HG03095 (cell line): ENCODE data around the gene ATP7B.
A peak's percentile ranks its signal among the peaks of the same experiment; 100 is the strongest.
"Not testable (repeated sequence)": the region's sequence is repeated elsewhere in the genome, so short reads cannot be mapped to it uniquely, and the experiment has no call there.

Source experiments
- ATAC-seq: cut with Tn5 transposase; IDR thresholded peaks from one replicate; pipeline ENCODE4 v1.9.1; 2021; ENCODE audit warnings: moderate library complexity; ENCODE audit not compliant: unreplicated experiment

ATP7B gene

DNA sequence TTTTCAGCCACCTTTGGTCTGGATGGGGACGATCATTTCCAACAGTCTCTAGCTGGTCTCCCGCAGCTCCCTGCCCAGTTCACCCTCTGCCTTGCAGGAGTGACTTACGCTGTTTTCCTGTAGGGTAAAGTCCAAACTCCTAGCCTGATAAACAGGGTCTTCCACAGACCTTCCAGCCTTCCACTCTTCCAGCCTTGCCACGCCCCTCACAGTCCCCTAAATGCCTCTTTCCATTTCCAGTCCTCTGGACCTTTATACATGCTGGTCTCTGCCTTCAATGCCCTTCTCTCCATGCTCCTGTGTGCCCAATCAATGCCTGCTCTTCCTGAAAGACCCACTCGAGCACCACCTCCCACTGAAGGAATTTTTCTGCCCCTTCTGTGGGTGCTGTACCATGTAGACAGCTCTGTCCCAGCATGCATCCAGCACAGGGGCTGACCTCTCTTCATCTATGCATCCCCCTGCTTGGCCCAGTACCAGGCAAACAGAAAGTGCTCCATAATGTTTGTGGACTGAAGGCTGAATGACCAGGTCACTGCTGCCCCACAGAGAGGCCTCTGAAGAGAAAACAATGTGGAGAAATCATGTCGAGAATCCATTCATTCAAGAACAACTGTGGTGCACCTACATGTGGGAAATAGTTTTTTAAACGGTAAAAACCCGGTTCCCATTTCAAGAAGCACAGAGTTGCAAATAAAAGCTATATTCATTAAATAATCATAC lies 4.6 kb downstream of the ATP7B start:
- no peak for ATAC-seq

DNA sequence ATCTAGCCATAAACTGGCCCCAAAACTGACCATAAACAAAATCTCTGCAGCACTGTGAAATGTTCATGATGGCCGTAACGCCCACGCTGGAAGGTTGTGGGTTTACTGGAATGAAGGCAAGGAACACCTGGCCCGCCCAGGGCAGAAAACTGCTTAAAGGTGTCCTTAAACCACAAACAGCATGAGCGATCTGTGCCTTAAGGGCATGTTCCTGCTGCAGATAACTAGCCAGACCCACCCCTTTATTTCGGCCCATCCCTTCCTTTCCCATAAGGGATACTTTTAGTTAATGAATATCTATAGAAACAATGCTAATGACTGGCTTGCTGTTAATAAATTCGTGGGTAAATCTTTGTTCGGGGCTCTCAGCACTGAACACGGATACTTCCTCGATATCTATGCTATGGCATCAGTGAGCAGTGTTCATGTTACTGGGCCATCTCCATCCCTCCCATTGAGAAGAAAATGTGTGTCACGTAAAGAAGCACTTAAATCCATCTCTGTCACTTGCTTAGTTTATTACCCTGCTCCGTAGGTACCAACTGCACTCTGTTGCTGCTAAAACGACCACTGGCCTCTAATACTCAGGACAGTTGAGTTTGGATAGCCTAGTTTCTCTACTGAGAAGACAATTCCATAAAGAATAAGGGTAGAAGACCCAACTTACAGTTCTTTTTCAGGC lies 5.3 kb downstream of the ATP7B start:
- ATAC-seq, result no peak

DNA sequence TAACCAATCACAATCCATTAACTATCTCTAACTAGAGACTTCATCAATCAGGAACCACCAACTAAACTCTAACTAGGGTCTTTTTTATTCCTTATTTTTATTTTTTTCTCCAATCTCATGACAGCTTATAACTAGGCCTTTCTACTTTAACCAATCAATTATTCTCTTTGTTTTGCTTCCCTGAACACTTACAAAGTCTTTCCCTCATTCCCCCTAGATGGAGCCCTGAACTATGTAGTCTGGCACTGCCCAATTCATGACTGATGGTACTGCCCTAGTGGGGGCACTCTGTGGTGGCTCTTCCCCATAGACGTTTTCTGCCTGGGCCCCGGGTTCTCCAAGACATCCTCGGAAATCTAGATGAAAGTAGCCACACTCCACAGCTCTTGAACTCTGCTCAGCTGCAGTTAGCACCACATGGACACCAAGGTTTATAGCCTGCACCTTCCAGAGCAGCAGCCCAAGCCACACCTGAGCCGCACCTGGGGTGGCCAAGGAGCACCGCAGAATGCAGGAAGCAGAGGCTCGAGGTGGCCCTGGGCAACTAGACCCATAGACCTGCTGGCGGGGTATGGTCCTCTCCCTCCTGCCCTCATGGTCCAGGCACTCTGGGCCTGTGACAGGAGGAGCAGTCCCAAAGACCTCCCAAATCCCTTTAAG lies 6.6 kb downstream of the ATP7B start:
- no peak for ATAC-seq

DNA sequence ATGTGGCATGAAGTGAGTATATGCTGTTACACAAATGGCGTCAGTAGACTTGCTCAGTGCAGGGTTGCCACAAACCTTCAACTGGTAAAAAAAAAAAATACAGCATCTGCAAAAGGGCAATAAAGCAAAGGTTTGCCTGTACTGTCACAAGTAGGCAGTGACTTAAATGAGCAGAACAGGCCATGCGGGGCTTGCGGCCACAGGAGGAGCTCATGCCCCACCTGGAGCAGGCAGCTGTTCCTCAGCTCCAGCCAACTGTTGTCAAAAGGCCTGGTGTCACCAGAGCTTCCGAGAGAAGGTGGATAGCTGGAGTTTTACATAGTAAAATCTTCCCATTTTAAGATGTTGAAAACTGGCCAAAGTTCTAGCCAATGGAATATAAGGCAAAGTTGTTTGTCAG lies 7.7 kb downstream of the ATP7B start:
- no peak for ATAC-seq

DNA sequence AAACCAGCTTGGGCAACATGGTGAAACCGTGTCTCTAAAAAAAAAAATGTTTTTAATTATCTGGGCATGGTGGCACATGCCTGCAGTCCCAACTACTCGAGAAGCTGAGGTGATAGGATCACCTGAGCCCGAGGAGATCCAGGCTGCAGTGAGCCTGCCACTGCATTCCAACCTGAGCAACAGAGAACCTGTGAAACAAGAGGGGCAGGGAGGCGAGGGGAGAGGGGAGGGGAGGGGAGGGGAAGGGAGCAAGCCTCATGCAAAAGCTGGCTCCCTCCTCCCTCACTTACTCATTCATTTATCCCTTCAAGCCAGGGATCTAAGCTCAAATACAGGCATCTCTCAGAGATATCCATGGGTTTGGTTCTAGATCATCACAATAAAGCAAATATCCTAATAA lies 8.9 kb downstream of the ATP7B start:
- ATAC-seq, result no peak

DNA sequence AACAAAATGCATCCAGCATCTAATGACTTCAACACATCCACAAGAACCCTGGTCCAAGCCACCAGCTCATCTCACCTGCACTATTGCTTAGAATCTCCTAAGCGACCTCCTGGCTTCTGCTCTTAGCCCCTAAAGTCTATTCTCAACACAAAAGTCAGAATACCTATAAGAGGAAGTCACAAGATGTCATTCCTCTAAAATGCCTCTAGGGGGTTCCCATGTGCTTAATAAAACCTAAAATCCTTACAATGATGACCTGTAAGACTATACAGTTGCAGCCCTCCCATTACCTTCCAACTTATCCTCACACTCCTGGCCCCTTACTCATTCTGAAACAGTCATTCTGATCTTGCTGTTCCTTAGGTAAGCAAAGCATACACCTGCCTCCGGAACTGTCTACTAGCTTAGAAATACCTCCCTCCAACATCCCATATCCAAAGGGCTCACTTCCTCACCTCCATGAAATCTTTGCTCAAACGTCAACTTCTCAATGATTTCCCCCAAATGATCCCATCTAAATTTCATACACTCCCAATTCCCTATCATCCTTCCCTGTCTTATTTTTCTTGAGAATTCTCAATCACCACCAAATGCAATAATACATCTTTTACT lies 10.0 kb downstream of the ATP7B start:
- peak; percentile 89 for ATAC-seq

DNA sequence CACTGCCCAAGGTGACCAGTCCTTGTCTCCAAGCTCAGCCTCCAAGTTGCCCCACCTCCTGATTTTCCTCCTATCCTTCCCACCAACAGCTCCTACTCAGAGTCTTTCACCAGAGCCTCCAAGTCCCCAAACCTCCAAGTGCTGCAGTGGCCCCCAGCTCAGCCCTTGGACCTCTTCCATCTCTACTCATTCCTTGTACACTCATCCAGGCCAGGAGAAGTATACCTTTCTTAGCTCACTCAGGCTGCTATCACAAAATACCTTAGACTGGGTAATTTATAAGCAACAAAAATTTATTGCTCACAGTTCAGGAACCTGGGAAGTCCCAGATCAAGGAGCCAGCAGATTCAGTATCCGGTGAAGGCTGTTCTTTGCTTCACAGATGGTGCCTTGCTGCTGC lies 11.3 kb downstream of the ATP7B start:
- ATAC-seq, result no peak

DNA sequence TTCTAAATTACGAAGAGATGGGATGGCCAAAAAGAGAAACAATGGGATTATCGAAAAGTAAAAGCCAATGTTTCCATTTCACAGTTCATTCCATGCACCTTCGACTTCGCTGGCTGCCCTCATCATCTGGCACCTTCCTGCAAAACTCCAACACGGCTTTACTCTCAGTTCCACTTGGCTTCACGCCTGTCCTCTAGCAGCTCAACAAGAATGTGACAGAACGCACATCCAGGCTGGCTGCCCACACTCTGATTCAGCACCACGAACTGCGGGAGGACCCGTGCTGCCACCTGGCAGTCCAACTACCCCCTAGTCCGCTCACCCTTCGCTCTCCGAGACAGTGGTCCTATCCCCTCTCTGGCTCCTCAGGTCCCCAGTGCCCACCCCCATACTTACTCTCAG lies 11.7 kb downstream of the ATP7B start:
- no peak for ATAC-seq

DNA sequence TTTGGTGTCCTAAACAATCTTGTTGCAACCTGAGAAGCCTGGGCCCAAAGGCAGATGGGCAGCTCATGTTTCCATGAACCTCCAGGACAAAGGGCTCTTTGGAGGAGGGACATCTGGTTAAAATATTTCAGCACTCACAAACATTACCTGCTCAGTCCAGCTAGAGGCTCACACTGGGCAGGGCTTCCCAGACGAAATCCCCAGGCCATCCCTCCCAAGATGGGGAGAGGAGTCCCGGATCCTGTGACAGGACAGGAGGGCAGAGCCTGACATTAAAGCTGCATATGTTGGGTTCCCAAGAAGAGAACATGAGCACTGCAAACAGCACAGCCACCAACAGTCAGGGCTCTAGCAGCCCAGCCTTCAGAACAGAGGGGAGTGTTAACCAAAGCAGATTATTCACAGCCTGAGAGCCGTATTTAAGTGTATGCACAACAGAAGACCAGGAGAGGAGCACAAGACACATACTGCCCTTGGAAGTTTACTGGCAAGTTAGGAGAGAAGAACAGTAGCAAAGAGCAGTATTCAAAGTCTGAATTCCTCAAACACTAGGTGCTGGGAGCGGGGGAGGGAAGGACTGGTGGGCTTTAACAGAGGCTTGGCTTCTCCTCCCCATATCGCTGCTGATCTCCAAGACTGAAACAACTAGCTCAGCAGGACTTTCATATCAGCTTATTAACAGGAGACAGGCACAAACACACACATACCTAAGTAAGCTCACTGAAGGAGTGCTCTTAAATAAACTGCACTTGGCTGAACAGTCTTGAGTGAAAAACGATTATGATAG lies 12.3 kb downstream of the ATP7B start:
- ATAC-seq, result no peak

DNA sequence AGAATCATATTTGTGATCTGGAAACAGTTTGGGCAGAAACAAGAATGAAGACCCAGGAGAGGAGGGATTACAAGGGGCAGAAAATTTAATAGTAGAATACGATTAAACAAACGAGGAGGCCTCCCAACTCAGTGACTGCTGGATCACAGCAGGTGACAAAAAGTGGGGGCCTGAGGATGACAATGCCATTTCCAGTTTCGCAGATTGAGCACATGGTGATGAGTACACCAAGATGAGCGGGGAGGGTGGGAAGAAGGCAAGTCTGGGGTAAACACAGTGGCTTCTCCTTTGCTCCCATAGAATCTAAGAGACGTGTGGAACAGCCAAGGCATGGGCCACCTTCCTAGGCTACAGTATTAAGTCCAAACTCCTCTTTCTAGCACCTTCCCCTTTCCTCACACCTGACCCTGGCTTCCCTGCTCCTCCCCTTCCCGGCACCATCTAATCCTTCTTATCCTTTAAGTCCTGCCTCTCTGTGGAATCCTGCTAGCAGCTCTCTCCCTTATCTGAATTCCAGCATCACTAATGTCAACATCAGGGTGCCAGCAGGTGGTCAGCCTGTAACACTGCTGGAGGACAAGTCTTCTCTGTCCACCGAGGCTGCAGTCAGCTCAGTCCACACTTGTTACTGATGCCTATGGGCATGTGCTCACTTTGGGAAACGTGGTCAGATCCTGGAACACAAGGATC lies 13.5 kb downstream of the ATP7B start:
- no peak for ATAC-seq

DNA sequence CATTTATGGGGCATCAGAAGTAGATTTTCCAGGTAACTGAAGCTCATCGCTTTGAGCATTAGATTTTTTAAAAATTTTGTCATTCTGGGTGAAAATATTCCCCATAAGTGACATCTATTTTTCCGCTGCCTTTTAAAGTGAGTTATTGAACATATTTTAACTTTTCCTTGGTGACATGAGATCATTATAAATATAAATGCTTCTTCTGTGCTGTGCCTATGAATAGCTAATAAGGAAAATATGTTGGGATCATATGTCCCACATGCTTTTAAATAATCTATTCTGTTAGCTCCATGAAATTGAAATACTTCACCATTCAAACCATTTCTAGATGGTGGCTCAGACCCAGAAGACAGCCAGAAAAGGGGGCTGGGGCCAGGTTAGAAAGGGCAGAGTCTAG lies 14.1 kb downstream of the ATP7B start:
- no peak for ATAC-seq

DNA sequence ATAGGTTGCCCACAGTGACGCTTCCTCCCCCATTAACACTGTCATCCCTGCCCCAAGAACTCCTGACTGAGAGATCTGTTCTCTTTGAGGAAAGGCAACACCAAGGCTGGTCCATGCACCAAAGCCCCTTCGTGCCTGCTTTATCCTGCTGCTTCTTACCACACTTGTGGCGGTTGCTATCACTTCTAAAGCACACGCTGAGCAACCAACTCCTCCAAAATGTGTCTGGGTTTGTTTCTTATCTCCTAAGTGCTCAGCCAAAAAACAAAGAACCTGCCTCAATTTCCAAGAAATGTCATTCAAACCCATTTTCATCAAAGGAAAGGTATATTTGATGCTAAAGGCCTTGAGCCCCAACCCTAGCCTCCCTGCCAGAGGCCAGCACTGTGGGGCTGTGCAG lies 14.6 kb downstream of the ATP7B start:
- no peak for ATAC-seq

DNA sequence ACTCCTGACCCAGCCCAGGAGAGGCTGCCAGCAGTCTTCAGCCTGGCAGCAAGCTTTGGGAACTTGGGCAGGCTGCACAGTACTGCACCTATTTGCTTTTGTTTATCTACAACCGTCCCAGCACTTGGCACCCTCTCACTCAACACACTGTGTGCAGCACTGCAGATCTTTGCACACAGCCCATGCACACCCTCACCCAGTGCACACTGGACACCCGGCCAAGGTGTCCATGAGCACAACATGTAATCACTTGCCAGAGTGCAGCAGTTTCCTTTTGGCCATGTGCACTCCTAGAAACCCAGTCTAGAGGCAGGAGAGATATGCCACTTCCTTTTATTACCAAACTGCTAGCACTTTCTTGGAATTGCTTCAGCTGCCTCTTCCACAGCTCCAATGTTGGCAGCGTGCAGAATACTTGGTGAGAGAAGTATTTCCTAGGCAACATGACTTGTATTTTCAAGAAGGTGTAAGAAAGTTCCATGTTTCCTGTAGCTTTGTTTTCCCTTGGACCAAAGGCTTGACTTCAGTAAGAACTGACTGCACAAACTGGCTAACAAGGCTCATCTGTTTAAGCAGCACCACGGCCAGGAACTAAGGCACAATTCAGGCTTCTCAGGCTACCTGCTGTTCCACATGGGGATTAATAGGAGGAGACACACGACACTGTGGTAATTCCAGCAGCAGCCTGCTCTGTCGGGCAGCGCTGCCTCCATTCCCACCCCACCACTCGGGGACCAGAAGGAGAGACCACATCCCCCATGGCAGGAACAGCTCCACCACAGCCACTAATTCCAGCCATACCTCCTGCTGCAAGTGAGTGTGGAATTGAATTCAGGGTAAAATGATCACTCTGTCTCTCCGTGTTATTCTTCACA lies 15.3 kb downstream of the ATP7B start:
- no peak for ATAC-seq

DNA sequence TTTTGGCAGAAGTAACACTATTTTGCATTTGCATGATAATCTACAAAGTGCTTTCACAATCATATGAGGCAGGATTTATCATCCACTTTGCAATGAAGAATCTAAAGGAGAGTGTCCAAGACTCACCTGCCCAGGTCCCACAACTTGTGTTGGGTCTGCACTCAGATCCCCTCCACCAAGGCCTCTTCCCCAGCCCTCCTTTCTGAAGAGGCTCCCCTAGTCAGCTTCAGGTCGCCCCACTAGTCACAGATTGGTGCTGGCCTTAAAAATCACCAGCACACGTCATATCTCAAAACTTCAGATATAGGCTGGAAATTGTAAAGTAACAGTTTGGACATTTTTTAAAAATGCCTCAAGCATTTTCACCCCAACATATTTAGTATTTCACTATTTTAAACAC lies 17.5 kb downstream of the ATP7B start:
- no peak for ATAC-seq

DNA sequence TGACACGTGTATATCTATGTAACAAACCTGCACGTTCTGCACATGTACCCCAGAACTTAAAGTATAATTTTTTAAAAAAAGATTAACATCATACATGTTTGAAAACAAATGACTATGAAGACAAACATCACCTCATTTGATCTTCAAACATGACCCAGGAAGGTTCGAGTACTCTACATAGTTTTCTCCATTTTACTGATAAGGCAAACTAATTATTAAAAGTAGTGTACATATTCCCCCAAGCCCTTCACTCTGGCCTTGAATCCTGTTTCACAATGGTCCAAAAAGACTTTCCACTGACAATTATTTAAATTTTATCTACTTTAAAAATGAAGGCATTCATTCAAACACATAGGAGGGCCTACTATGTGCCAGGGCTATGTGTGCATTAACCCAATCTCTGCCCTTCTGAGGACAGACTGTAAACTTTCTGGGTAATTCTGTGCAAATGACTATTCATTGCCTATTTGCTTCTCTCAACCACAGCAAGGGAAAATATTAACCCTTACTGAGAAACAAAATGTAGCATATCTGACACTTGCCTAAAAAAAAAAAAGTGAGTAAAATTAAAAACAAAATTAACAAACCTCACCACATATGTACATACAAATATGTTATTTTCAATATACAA lies 22.1 kb downstream of the ATP7B start:
- no peak for ATAC-seq

DNA sequence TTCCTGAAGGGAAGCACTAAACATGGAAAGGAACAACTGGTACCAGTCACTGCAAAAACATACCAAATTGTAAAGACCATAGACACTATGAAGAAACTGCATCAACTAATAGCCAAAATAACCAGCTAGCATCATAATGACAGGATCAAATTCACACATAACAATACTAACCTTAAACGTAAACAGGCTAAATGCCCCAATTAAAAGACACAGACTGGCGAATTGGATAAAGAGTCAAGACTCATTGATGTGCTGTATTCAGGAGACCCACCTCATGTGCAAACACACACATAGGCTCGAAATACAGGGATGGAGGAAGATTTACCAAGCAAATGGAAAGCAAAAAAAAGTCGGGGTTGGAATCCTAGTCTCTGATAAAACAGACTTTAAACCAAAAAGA lies 26.3 kb downstream of the ATP7B start:
- not testable (repeated sequence) for ATAC-seq

DNA sequence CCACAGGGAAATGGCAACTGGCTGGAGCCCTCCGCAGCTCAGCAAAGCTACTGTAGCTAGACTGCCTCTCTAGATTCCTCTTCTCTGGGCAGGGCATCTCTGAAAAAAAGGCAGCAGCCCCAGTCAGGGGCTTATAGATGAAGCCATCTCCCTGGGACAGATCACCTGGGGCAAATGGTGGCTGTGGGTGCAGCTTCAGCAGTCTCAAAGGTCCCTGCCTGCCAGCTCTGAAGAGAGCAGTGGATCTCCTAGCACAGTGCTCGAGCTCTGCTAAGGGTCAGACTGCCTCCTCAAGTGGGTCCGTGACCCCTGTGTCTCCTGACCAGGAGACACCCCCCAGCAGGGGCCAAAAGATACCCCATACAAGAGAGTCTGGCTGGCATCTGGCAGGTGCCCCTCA lies 28.0 kb downstream of the ATP7B start:
- not testable (repeated sequence) for ATAC-seq

DNA sequence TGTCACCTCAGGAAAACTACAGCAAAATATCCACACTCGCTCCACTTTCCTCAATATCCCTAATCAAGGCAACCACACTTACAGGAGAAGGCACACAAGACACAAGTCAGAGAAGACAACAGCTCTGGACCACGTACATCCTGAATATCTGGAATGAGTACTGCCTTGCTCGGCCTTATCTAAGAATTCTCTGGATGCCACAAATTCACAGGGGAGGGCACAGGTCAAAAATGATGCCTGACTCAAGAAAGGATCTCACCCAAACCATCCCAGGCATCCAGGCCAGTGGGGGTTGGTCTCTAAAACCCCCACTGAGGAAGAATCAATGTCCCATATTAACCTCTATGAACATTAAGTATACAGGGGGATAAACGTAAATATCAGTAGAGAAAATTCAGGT lies 29.9 kb downstream of the ATP7B start:
- ATAC-seq, result no peak

DNA sequence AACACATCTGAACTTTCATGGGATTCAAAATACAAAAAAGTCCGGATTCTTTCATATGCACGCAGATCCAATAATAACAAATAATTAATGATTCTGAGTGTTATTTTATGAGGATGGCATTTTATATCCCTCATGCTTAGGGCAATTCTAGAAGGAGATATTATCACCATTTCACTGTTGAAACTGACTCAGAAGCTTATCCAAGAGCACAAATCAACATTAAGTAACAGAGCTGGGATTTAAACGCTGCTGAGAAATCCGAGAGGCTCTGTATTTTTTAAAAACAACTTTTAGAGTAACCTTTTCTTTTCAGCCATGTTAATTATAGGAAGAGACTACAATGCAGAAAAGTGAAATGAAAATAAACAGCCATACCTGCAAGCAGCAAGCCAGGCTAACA lies 30.3 kb downstream of the ATP7B start:
- ATAC-seq, result no peak
